IPS-NIHi11 (cell line): Measurements from ENCODE around the gene SETD1B.
"Not testable (repeated sequence)": the region's sequence is repeated elsewhere in the genome, so short reads cannot be mapped to it uniquely, and the experiment has no call there.

Experiments used
- DNase-seq: peaks from one replicate; pipeline ENCODE4 v3.0.0; 2012; ENCODE audit warnings: mixed read lengths, low spot score

Gene SETD1B

GRCh38 chr12:121857322-121858246 is 53.8 kb downstream of the SETD1B start:
- peak; percentile 44 for DNase-seq

GRCh38 chr12:121858318-121858661 is 54.5 kb downstream of the SETD1B start:
- DNase-seq: no peak

GRCh38 chr12:121858662-121859572 is 55.1 kb downstream of the SETD1B start, which contains the start of gene HPD:
HPD (minus strand) TSS chr12:121858859; CDS start chr12:121858823, 36 bp downstream.
- DNase-seq: peak; percentile 72

GRCh38 chr12:121860257-121860656 is 56.4 kb downstream of the SETD1B start:
- no peak for DNase-seq

DNA sequence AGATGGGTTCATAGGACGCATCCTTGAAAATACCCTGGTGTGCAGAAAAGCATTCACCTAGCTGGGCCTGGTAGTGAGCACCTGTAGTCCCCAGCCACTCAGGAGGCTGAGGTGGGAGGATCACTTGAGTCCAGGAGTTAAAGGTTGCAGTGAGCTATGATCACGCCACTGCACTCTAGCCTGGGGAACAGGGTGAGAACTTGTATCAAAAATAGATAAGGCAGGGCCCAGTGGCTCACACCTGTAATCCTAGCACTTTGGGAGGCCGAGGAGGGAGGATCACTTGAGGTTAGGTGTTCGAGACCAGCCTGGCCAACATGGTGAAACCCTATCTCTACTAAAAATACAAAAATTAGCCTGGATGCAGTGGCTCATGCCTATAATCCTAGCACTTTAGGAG is 56.9 kb downstream of the SETD1B start:
- DNase-seq: not testable (repeated sequence)

DNA sequence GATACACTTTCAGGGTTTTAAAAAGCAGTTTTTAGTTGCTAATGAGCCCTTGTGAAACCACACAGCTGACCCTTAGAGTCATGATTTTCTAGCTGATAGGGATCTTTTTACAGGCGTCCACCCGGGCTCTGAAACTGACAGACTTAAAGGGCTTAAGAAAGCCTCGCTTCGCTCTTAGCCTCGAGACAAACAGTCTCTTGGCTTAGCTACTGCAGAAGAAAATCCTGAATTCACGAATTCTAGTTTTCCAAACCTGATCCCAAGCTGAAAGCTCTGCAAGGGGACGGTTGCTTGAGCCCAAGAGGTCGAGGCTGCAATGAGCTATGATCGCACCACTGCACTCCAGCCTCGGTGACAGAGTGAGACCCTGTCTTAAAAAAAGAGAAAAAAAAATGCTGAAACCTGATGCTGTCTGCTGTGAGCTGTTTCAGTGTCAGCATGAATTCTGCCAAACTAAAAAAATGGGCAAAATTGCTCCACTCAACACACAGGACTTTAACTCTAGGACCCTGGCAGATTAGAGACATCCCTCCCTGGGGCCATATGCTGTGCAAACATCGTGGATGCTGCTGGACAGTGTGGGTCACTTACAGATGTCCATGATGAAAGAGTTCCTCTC is 57.9 kb downstream of the SETD1B start:
- DNase-seq: no peak

DNA sequence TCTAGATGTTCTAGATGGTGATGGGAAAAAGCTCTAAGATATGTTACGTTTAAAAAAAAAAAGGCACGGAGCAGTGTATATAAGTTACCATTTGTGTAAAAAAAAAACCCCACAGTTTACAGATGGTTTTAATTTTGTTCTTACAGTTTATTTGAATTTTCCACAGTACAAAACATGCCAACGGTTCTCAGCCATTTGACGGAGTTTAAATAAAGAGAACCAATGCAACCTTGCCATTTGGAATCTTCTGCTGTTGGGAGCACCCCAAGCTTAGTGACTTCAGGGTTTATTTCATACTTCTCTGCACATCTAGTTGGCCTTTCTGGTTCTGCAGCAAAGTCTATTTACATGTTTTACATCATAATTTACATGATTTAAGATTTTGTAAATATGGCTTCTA is 62.5 kb downstream of the SETD1B start:
- no peak for DNase-seq

- not testable (repeated sequence) for DNase-seq
These were observed 65.4 kb downstream of the SETD1B start for GRCh38 chr12:121869229-121869628.

DNA sequence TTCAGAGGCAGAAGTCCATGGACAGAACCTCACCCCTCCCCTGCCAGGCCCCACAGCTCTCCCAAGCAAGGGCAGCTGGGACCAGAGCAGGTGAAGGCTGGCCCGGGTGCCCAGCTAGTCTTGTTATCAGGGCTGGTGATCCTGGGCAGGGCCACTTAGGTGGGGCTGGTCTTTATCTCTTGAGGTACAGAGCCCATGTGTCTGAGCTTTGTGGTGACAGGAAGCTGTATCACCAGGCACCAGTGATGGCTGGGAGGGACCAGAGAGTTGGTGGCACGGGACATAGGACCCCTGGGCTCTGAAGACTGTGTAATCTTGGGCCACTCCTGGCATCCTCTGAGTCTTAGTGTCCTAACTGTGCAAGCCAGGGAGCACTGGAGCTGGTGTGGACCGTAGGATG is 67.7 kb downstream of the SETD1B start:
- DNase-seq: no peak

- DNase-seq: no peak
These were observed 68.9 kb downstream of the SETD1B start for GRCh38 chr12:121872546-121873215.

DNA sequence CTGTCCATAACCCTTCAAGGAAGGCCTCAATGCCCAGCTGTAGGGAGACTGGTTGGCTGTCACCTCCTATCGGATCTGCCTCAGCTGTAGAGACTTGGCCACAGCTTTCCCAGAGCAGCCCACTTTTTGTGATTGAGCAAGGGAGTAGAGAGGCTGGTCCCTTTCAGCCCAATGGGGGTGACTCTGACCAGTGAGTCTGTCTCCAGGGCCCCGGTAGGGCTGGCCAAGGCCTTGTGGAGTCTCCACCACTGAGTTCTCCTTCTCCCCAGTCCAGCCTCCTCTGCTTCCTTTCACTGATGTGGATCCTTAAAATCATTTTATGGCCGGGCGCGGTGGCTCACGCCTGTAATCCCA is 69.4 kb downstream of the SETD1B start:
- DNase-seq: no peak

DNA sequence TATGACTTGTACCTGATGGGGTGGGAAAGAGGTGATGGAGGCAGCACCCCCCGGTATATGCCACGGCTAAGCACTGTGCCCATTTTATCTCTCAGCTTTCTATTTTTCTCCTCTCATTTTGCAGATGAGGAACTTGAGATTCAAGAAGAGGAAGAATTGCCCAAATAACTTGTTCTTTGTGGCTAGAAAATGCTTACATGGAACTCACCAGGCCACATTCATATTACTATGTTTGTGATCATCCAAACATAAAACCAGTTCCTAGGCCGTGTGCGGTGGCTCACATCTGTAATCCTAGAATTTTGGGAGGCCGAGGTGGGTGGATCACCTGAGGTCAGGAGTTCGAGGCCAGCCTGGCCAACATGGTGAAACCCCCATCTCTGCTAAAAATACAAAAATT is 70.3 kb downstream of the SETD1B start:
- no peak for DNase-seq

- no peak for DNase-seq
These were observed 71.8 kb downstream of the SETD1B start for GRCh38 chr12:121875582-121875981.

- DNase-seq: not testable (repeated sequence)
These were observed 72.3 kb downstream of the SETD1B start for GRCh38 chr12:121876080-121876447.
